Ovary (tissue), 9 donors: ENCODE results near the gene DICER1. TPM values are rescaled to one million over a fixed set of nuclear protein-coding genes. Genes with fewer than 3 reads are reported as not detected.

Experiments used
- DNase-seq, 5 donors: peaks; one replicate each; pipeline ENCODE4 v3.0.0-alpha.2; 2019 to 2020
- H3K27ac ChIP-seq, 2 donors: fragments of 200-600 bp; one replicate each; pipeline versions ENCODE4 v1.5.1 to v1.8.0; 2019 to 2022
- H3K27me3 ChIP-seq: fragments of 200-600 bp; one replicate; pipeline ENCODE4 v1.8.0; 2022
- H3K36me3 ChIP-seq: fragments of 200-600 bp; sonication (generic); one replicate; pipeline ENCODE4 v1.5.1; 2019
- H3K4me1 ChIP-seq: one replicate; pipeline ENCODE4 v1.8.1; 2013; ENCODE audit warnings: mild to moderate bottlenecking, moderate library complexity; ENCODE audit not compliant: insufficient read depth
- H3K4me3 ChIP-seq: fragments of 200-600 bp; sonication (generic); one replicate; pipeline ENCODE4 v1.5.1; 2017
- H3K9me3 ChIP-seq, 2 donors: fragments of 200-600 bp in 1 of 2; sonication (generic) in 1 of 2; one replicate each; pipeline versions ENCODE4 v1.5.1 to v1.8.1; 2013 to 2019; ENCODE audit warnings: mild to moderate bottlenecking in 1 of 2, moderate library complexity in 1 of 2
- CTCF ChIP-seq, 3 donors: fragments of 450-650 bp in 2 of 3; fragments of 200-600 bp in 1 of 3; IDR thresholded peaks; one replicate each; pipeline versions ENCODE4 v1.5.1 to v1.8.0; 2016 to 2022; ENCODE audit warnings: antibody characterized with exemption in 3 of 3, mild to moderate bottlenecking in 1 of 3
- EP300 ChIP-seq: sonication (generic); formaldehyde crosslinking; IDR thresholded peaks from one replicate; pipeline ENCODE4 v1.6.1; 2017; ENCODE audit warnings: antibody characterized with exemption
- POLR2A ChIP-seq: fragments of 450-650 bp; IDR thresholded peaks from one replicate; pipeline ENCODE4 v1.6.1; 2017; ENCODE audit warnings: antibody characterized with exemption, mild to moderate bottlenecking, moderate library complexity
- WGBS, 3 donors: extraction: QIAGEN DNeasy Blood & Tissue Kit in 1 of 3; methylation state at CpG; one replicate each; pipeline versions ENCODE4 v1.1.5 to v1.1.7; 2013 to 2017; 5-methylcytosine and 5-hydroxymethylcytosine counted together
- intact Hi-C, 4 donors: fragments of 100-400 bp; cut with DNase I; formaldehyde crosslinking; loops; one replicate each; pipeline versions ENCODE4 v1.11.0 to v1.15.1; 2022 to 2023
- polyA plus RNA-seq, 2 donors: library from polyadenylated mRNA; stranded (reverse); fragments of 200-250 nt in 1 of 2; fragments of 350-450 nt in 1 of 2; fragmentation: Illumina TruSeq in 1 of 2; extraction: RNeasy Lipid Tissue Mini Kit (QIAGEN cat#74804) in 1 of 2; gene quantifications; one replicate each; pipeline ENCODE4 v1.2.3, GENCODE V29; 2013 to 2014
- total RNA-seq, 7 donors: library from RNA; depleted of rRNA in 2 of 7; stranded (reverse); fragments of >200 nt in 2 of 7; fragmentation: NEBNext Ultra II Directional in 3 of 7; extraction: Animal tissue kit (Norgen Biotek cat#: 25700) in 3 of 7; gene quantifications; one replicate each; pipeline versions ENCODE4 v1.1.0 to v1.2.4, GENCODE V29; 2016 to 2023
- donor health status: DM: no; HTN: no; CAD: no; lungs with moderate emphysema.
- donor health status: DM: no; HTN: no; CAD: no.
- donor health status: Bipolar disorder and iron deficiency.
- donor health status: DM: yes; HTN: yes; CAD: no.
- donor health status: DM: no; HTN: no; CAD: no.
- donor health status: DM: yes; HTN: yes; CAD: no.

Gene DICER1
- total and polyA plus RNA-seq, 9 donors, result 9.6 to 54.7 (median 47.4) TPM

GRCh38 chr14:95200404-95200803 lies 43.1 kb upstream of the DICER1 start:
- no peaks in the 10 kb centered on the region for H3K4me1 ChIP-seq
- H3K9me3 ChIP-seq, result no peaks in the 10 kb centered on the region
- H3K27ac ChIP-seq, result no peak overlapping the region
- TF ChIP-seq EP300, result no peak
- TF ChIP-seq POLR2A, result no peak
- no peak for TF ChIP-seq CTCF (IDR thresholded peaks at IDR 0.05)
- no peak overlapping the region for H3K4me3 ChIP-seq
- no peaks in the 10 kb centered on the region for H3K27me3 ChIP-seq
- no peaks in the 10 kb centered on the region for H3K36me3 ChIP-seq
- no peak for DNase-seq
- 86 to 92% (median 90%) methylated on average over 7 of the region's 7 CpGs for WGBS, 3 donors
- intact Hi-C loops, result no loop called here

GRCh38 chr14:95199298-95199983 lies 42.1 kb upstream of the DICER1 start:
- Histone ChIP-seq H3K27ac (no peak overlapping the region), H3K36me3 (no peaks in the 10 kb centered on the region), H3K27me3 (no peaks in the 10 kb centered on the region), H3K4me1 (no peaks in the 10 kb centered on the region), H3K9me3 (no peaks in the 10 kb centered on the region), H3K4me3 (no peak overlapping the region)
- intact Hi-C loops, result no loop called here
- TF ChIP-seq POLR2A (no peak), EP300 (no peak), CTCF (IDR thresholded peaks at IDR 0.05) (no peak)
- 64 to 78% (median 77%) methylated on average over 8 of the region's 8 CpGs for WGBS, 3 donors
- no peak for DNase-seq

- H3K27me3 ChIP-seq, result no peaks in the 10 kb centered on the region
- no peak overlapping the region for H3K4me3 ChIP-seq
- H3K9me3 ChIP-seq, result no peaks in the 10 kb centered on the region
- no peaks in the 10 kb centered on the region for H3K36me3 ChIP-seq
- no peak for DNase-seq
- H3K27ac ChIP-seq, result no peak overlapping the region
- intact Hi-C loops, result no loop called here
- WGBS, 3 donors, result 91 to 97% (median 93%) methylated on average over 9 of the region's 9 CpGs
- H3K4me1 ChIP-seq, result no peaks in the 10 kb centered on the region
- TF ChIP-seq CTCF (IDR thresholded peaks at IDR 0.05) (no peak), POLR2A (no peak), EP300 (no peak)
Observed at GRCh38 chr14:95198320-95198719, 41.0 kb upstream of the DICER1 start.

- Histone ChIP-seq H3K9me3 (no peaks in the 10 kb centered on the region), H3K27me3 (no peaks in the 10 kb centered on the region), H3K27ac (no peak overlapping the region), H3K36me3 (no peaks in the 10 kb centered on the region), H3K4me3 (no peak overlapping the region), H3K4me1 (no peaks in the 10 kb centered on the region)
- 87 to 91% (median 89%) methylated on average over 8 of the region's 8 CpGs for WGBS, 3 donors
- intact Hi-C loops, result no loop called here
- DNase-seq, result no peak
- TF ChIP-seq EP300, result no peak
- no peak for TF ChIP-seq POLR2A
- TF ChIP-seq CTCF (IDR thresholded peaks at IDR 0.05), result no peak
Observed at GRCh38 chr14:95197551-95197950, 40.2 kb upstream of the DICER1 start.
